Fibroblast of pulmonary artery (primary cell): ENCODE data around the gene BAZ2B.
"Not testable (repeated sequence)": the region's sequence is repeated elsewhere in the genome, so short reads cannot be mapped to it uniquely, and the experiment has no call there.

ENCODE experiments used
- DNase-seq: peaks from one replicate; pipeline ENCODE4 v3.0.0-alpha.2; 2010; ENCODE audit warnings: low read depth
- H3K4me3 ChIP-seq: replicated peaks from 2 replicates; pipeline ENCODE4 v1.5.1; 2011; ENCODE audit warnings: low read depth, mild to moderate bottlenecking, control low read depth, low read length, moderate library complexity
- TF ChIP-seq, protein P1 (sequence below): IDR thresholded peaks from 2 replicates; pipeline ENCODE4 v1.5.1; 2011; ENCODE audit warnings: mild to moderate bottlenecking, control low read depth, low read length, inconsistent platforms; ENCODE audit errors: missing control alignments

BAZ2B gene

DNA sequence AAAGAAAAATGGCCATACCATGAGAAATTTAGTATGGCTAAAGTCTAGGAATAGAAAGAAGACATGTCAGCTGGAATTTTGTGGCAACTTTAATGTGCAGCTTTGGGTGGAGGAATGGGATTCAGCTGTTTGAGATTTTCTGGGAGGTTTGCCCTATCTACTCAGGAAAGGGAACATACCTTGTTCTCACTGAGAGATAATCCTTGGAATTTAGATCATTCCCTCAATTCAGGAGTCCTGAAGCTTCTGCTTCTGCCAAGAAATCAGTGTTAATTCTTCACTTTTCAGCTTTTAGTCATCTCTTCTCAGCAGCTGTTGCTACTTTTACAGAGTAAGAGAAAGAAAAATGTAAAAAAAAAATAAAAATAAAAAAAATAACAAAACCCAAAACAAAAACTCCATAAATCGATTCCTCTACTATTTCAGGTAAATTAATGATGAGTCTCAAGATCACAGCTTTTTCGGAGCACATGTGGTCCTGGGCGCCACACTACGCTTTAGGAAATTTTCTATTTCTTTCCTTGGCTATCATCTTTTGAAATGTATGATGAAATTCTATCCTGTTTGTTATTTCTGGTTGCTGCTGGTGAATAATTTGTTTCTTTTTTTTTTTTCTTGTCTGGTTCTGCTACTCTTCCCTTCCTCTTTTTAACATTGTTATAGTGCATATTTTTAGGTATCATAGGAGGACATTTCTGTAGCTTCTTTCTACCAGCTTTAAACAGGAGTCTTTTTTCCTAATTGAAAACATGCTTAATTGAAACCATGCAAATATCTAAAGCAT is 18.9 kb upstream of the BAZ2B start:
- peak; percentile 35 for DNase-seq
- H3K4me3 ChIP-seq = no peak overlapping the region
- TF ChIP-seq, protein P1, sequence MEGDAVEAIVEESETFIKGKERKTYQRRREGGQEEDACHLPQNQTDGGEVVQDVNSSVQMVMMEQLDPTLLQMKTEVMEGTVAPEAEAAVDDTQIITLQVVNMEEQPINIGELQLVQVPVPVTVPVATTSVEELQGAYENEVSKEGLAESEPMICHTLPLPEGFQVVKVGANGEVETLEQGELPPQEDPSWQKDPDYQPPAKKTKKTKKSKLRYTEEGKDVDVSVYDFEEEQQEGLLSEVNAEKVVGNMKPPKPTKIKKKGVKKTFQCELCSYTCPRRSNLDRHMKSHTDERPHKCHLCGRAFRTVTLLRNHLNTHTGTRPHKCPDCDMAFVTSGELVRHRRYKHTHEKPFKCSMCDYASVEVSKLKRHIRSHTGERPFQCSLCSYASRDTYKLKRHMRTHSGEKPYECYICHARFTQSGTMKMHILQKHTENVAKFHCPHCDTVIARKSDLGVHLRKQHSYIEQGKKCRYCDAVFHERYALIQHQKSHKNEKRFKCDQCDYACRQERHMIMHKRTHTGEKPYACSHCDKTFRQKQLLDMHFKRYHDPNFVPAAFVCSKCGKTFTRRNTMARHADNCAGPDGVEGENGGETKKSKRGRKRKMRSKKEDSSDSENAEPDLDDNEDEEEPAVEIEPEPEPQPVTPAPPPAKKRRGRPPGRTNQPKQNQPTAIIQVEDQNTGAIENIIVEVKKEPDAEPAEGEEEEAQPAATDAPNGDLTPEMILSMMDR = no peak

DNA sequence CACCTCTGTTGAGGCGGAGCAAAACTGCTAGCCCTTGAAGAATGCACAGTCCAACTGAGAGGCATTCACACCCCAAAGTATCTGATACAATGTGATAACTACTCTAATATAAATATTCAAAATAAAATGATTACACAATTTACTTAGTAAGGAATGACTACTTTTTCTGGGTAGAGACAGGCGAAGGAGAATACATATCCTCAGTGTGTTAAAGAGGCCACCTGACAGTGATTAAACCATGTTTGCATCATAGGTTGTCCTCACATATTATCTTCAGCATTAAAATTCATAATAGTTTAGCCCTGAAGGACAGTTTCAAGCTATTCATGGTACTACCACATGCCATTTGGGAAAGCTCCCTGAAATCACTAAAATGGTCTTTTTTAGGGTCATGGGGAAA is 16.9 kb upstream of the BAZ2B start:
- no peak for DNase-seq
- H3K4me3 ChIP-seq = no peak overlapping the region
- TF ChIP-seq, protein P1 = no peak

DNA sequence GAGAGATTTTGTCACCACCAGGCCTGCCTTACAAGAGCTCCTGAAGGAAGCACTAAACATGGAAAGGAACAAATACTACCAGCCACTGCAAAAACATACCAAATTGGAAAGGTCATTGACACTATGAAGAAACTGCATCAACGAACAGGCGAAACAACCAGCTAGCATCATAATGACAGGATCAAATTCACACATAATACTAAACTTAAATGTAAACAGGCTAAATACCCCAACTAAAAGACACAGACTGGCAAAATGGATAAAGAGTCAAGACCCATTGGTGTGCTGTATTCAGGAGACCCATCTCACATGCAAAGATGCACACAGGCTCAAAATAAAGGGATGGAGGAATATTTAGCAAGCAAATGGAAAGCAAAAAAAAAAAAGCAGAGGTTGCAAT is 9.3 kb upstream of the BAZ2B start:
- not testable (repeated sequence) for H3K4me3 ChIP-seq, DNase-seq

DNA sequence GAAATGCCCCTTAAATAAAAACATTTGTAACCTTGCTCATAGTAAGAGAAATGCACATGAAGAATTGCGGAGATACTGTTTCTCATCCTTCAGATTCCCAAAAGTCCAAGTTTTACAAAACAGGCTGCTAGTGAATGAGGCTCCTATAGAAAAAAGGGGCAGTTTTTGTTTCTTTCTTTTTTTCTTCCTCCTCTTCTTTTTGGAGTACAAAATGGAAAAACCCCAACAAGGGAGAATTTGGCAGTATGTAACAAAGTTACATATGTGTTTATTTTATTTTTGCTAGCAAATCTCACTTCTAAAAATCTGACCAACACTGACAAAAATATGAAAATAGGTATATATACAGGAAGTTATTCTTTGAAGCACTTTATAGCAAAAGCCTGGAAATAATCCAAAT is 7.1 kb upstream of the BAZ2B start:
- no peak for DNase-seq
- TF ChIP-seq, protein P1 = no peak
- H3K4me3 ChIP-seq = no peak overlapping the region

DNA sequence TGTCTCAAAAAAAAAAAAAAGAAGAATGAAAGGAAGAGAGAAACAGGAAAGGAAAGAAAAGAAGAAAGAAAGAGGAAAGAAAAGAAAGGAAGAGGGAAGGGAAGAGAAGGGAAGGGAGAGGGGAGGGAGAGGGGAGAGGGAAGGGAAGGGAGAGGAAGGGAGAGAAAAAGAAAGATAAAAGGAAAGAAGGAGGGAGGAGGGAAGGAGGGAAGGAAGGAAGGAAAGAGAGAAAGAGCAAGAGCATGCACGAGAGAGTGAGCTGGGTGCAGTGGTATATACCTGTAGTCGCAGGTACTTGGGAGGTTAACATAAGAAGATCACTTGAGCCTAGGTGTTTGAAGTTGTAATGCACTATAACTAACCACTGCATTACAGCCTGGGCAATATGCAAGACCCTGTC is 6.6 kb upstream of the BAZ2B start:
- no peak for DNase-seq
- TF ChIP-seq, protein P1 = no peak
- H3K4me3 ChIP-seq = no peak overlapping the region

DNA sequence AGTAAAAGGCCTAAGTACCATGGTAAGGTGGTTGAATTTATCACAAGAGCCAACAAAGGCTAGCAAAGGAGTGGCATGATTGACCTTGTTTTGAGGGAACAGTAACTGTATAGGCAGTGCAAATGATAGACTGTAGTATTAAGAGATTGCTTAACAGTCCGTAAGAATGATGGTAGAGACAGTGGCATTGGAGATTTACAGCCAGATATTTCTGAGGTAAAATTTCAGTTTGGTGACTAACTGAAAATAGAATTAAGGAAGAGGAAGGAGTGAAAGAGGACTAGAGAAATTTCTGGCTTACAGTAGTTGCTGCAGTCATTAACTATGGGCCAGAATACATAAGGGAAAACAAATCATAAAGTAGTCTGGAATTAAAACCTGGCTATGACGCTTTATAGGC is 4.4 kb upstream of the BAZ2B start:
- H3K4me3 ChIP-seq = no peak overlapping the region
- DNase-seq = no peak
- TF ChIP-seq, protein P1 = no peak

DNA sequence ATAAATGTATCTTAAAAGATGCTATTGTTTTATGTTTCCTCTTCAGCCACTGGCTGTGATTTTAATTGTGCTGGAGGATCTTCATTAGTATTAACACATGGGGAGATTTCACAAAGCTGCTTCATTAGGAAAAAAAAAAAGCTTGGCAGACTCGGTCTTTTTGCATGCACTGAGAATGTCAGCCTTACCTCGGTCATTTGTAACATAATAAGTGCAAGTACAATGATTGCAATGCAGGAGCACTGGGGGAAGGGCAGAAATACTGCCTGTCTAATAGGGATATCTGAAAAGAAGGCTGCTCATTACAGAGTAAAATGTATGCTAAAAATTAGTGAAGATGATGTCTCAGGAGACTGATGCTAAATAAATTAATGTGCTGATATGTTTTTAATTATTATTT is 1.3 kb upstream of the BAZ2B start:
- TF ChIP-seq, protein P1 = no peak
- DNase-seq = peak; percentile 43
- H3K4me3 ChIP-seq = peak overlapping the region; percentile 76
